OCI-LY3 (cell line): ENCODE measurements around the gene SLC7A5.
"Not testable (repeated sequence)": the region's sequence is repeated elsewhere in the genome, so short reads cannot be mapped to it uniquely, and the experiment has no call there.

Experiments used
- H2AFZ ChIP-seq: fragments of 200-600, 300-600 bp; shearing (Covaris generic); 2 replicates; pipeline ENCODE4 v1.6.0; 2014; ENCODE audit warnings: antibody characterized with exemption, low read depth, low read length
- H3K27ac ChIP-seq: fragments of 200-600, 300-600 bp; sonication (generic); 2 replicates; pipeline ENCODE4 v1.5.1; 2014; ENCODE audit warnings: mild to moderate bottlenecking, low read length, moderate library complexity, mixed read lengths
- H3K27me3 ChIP-seq: fragments of 200-600, 300-600 bp; sonication (generic); 2 replicates; pipeline ENCODE4 v1.6.1; 2014; ENCODE audit warnings: low read depth, low read length, mixed read lengths
- H3K36me3 ChIP-seq: fragments of 200-600, 300-600 bp; sonication (generic); replicated peaks from 2 replicates; pipeline ENCODE3; 2014; ENCODE audit warnings: low read depth, low read length, mixed read lengths
- H3K4me1 ChIP-seq: fragments of 300-600, 200-600 bp; sonication (generic); 2 replicates; pipeline ENCODE4 v1.6.1; 2014; ENCODE audit warnings: low read length, mixed read lengths
- H3K4me2 ChIP-seq: fragments of 200-600, 300-600 bp; sonication (generic); 2 replicates; pipeline ENCODE4 v1.6.1; 2014; ENCODE audit warnings: low read length, mixed read lengths
- H3K4me3 ChIP-seq: fragments of 300-600, 200-600 bp; sonication (generic); 2 replicates; pipeline ENCODE4 v1.5.1; 2014; ENCODE audit warnings: antibody characterized with exemption, mild to moderate bottlenecking, low read length, moderate library complexity
- H3K79me2 ChIP-seq: fragments of 300-600, 200-600 bp; shearing (Covaris generic); 2 replicates; pipeline ENCODE4 v1.6.1; 2014; ENCODE audit warnings: mild to moderate bottlenecking, low read length, mixed read lengths
- H3K9ac ChIP-seq: fragments of 300-600, 200-600 bp; shearing (Covaris generic); 2 replicates; pipeline ENCODE4 v1.6.0; 2014; ENCODE audit warnings: mild to moderate bottlenecking, low read length, moderate library complexity
- H3K9me3 ChIP-seq: fragments of 200-600, 300-600 bp; shearing (Covaris generic); 2 replicates; pipeline ENCODE4 v1.6.1; 2014; ENCODE audit warnings: low read length, mixed read lengths; ENCODE audit not compliant: insufficient read depth
- H4K20me1 ChIP-seq: fragments of 200-600, 300-600 bp; sonication (generic); 2 replicates; pipeline ENCODE4 v1.6.1; 2016; ENCODE audit warnings: low read length, mixed read lengths; ENCODE audit not compliant: insufficient read depth
- EZH2phosphoT487 ChIP-seq: fragments of 200-600 bp; shearing (Covaris generic); IDR thresholded peaks from 2 replicates; pipeline ENCODE4 v1.6.1; 2018; ENCODE audit warnings: antibody characterized with exemption, mixed run types, low read depth
- TF ChIP-seq, protein P1 (sequence below): fragments of 200-600, 300-600 bp; sonication (generic); IDR thresholded peaks from 2 replicates; pipeline ENCODE4 v1.5.1; 2014; ENCODE audit warnings: antibody characterized with exemption, low read length, low read depth

Gene SLC7A5

DNA sequence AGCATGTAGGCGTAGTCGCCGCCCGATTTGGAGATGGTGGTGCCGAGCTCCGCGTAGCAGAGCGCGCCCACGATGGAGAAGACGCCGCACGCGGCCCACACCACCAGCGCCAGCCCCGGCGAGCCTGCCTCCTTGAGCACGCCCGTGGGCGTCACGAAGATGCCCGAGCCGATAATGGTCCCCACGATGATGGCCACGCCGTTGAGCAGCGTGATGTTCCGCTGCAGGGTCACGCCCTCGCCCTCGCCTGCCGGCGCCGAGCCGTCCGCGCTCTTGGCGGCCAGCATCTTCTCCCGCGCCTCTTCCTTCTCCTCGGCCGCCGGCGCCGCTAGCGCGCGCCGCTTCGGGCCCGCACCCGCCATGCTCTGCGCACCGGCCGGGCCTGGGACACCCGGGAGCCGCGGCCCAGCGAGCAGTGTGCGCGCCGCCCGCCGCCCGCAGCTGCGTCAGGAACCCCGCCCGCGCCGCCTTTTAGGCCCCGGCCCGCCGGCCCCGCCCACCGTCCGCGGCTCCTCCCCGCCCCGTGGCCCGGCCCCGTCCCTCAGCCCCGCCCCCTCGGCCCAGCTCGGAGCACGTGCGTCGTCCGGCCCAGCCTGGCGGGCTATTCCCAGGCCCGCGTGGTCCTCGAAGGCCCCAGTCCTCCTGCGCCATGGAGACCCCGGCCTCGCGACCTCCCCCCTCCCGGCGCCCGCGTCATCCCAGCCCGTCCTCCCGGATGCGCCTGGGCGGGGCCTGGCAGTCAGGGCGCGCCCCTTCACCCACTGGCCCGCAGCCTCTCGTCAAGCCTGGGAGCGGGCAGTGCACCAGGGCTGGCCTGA is at the start of gene SLC7A5:
Gene SLC7A5, minus strand, starts transcription at position 447 of the 818 bp plus-strand sequence. Its CDS starts 85 bp downstream, at position 362.
- Histone ChIP-seq H4K20me1 (peaks cover 30% of the 10 kb centered on the region), H3K9ac (peak within 1 kb of the TSS; percentile 81), H3K4me3 (peak within 1 kb of the TSS; percentile 91), H3K79me2 (peaks cover 50% of the 10 kb centered on the region), H3K4me1 (peaks cover 45% of the 10 kb centered on the region), H3K27ac (peak within 1 kb of the TSS; percentile 68), H3K4me2 (peak within 1 kb of the TSS; percentile 89)
- not testable (repeated sequence) for H3K9me3 ChIP-seq, H3K27me3 ChIP-seq, H2AFZ ChIP-seq, H3K36me3 ChIP-seq

DNA sequence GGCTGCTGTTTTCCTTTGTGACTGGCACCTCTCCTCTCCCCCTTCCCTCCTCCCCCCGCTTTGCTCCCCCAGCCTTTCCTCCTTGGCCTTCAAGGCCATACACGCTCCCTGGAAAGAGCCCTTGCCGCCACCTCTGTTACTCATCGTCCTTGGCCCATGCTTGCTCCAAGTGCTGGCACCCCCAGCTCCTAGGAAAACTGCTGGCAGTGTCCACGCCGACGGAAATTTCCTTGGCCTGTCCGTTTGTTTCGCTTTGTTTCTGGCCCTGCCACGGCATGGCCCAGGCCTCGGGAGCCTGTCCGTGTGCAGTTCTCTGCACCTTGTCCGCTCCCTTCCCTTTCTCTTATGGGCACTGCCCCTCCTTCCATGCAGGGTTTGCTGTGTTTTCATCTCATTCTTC is 49.0 kb upstream of the SLC7A5 start:
- Histone ChIP-seq H2AFZ (no peak overlapping the region), H3K27ac (no peak overlapping the region), H4K20me1 (no peaks in the 10 kb centered on the region), H3K27me3 (peaks cover 26% of the 10 kb centered on the region), H3K9me3 (no peaks in the 10 kb centered on the region), H3K4me1 (peaks cover 15% of the 10 kb centered on the region), H3K79me2 (no peaks in the 10 kb centered on the region), H3K4me2 (peak overlapping the region; percentile 41; the same call in 1 of the 2 replicates), H3K4me3 (peak overlapping the region; percentile 15; the same call in 1 of the 2 replicates), H3K9ac (no peak overlapping the region), H3K36me3 (no peaks in the 10 kb centered on the region)
- TF ChIP-seq, protein P1, sequence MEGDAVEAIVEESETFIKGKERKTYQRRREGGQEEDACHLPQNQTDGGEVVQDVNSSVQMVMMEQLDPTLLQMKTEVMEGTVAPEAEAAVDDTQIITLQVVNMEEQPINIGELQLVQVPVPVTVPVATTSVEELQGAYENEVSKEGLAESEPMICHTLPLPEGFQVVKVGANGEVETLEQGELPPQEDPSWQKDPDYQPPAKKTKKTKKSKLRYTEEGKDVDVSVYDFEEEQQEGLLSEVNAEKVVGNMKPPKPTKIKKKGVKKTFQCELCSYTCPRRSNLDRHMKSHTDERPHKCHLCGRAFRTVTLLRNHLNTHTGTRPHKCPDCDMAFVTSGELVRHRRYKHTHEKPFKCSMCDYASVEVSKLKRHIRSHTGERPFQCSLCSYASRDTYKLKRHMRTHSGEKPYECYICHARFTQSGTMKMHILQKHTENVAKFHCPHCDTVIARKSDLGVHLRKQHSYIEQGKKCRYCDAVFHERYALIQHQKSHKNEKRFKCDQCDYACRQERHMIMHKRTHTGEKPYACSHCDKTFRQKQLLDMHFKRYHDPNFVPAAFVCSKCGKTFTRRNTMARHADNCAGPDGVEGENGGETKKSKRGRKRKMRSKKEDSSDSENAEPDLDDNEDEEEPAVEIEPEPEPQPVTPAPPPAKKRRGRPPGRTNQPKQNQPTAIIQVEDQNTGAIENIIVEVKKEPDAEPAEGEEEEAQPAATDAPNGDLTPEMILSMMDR = no peak
- TF ChIP-seq EZH2phosphoT487 = no peak

DNA sequence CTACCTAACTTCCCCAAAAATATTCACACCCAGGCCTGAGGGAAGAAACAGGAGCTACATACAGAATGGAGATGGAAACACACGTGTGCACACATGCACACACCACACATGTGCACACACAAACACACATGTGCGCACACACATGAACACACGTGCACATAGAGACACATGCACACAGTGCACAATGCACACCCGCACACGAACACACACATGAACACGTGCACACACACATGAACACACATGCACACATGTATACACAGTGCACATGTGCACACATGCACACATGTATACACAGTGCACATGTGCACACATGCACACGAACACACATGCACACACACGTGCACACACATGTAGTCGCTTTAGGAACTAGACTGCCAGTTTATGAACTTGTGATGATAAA is 48.2 kb upstream of the SLC7A5 start:
- Histone ChIP-seq H3K36me3 (no peaks in the 10 kb centered on the region), H3K27me3 (peaks cover 21% of the 10 kb centered on the region), H3K27ac (no peak overlapping the region), H2AFZ (no peak overlapping the region), H3K4me1 (peaks cover 6% of the 10 kb centered on the region), H3K9ac (no peak overlapping the region), H3K9me3 (no peaks in the 10 kb centered on the region), H3K4me2 (no peak overlapping the region), H3K79me2 (no peaks in the 10 kb centered on the region), H3K4me3 (no peak overlapping the region), H4K20me1 (no peaks in the 10 kb centered on the region)
- no peak for TF ChIP-seq EZH2phosphoT487
- TF ChIP-seq, protein P1 = no peak

DNA sequence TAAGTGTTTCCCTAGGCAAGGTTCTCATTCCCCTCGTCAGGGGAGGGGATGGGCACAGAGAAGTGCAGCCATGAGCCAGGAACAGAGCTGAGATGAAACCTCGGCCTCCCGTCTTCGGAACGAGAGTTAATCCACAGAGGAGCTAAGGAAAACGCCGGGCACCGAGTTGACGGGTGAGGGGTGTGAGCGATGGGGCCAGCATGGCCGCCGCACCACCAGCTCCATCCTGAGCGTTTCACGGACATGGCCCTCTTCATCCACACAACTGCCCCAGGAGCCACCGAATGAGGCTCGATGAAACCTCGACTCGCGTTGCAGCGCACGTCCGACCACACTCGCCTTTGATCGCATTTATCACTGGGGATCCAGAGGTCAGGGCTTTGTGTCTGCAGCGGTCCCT is 45.5 kb upstream of the SLC7A5 start:
- Histone ChIP-seq H3K9me3 (no peaks in the 10 kb centered on the region), H3K79me2 (no peaks in the 10 kb centered on the region), H3K4me1 (peaks cover 16% of the 10 kb centered on the region), H3K36me3 (no peaks in the 10 kb centered on the region), H4K20me1 (no peaks in the 10 kb centered on the region), H3K4me3 (no peak overlapping the region), H3K4me2 (no peak overlapping the region), H3K27ac (no peak overlapping the region), H2AFZ (no peak overlapping the region), H3K9ac (no peak overlapping the region), H3K27me3 (peaks cover 19% of the 10 kb centered on the region)
- no peak for TF ChIP-seq EZH2phosphoT487
- TF ChIP-seq, protein P1 = no peak

DNA sequence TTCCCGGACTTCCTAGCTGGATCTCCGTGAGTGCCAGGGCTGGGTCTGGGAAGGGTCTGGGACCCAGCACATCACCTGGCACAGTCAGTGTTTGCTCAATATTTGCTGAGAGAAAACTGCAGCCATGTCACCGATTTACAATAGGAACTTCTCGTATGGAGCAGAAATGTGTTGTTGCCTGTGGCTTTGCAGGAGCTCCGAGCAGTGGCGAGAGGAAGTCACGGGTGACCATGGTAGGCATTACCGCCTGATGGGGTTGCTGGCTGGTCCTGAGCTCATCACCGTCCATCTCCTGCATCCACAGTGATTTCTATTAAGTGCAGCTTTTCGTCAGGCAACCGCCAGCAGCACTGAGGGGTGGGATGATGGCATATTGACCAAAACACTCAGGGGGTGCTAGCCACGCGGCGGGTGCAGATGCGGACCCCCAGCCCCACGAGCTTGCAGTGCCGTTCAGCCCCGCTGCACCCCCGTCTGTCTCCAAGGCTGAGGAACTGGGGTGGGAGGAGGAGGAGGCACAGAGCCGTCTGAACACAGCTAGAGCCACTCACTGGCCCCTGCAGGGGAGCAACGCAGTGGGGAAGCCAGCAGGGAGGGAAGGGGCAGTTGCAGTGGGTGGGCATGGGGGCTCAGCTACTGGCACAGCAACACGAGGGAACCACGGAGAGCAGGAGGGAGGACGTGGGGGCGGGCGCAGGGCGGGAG is 44.9 kb upstream of the SLC7A5 start:
- H3K79me2 ChIP-seq, H3K9me3 ChIP-seq, H2AFZ ChIP-seq, H3K27ac ChIP-seq, H3K4me2 ChIP-seq, H3K4me3 ChIP-seq, H4K20me1 ChIP-seq, H3K9ac ChIP-seq, H3K36me3 ChIP-seq: not testable (repeated sequence)
- Histone ChIP-seq H3K27me3 (peaks cover 15% of the 10 kb centered on the region), H3K4me1 (peaks cover 21% of the 10 kb centered on the region)

DNA sequence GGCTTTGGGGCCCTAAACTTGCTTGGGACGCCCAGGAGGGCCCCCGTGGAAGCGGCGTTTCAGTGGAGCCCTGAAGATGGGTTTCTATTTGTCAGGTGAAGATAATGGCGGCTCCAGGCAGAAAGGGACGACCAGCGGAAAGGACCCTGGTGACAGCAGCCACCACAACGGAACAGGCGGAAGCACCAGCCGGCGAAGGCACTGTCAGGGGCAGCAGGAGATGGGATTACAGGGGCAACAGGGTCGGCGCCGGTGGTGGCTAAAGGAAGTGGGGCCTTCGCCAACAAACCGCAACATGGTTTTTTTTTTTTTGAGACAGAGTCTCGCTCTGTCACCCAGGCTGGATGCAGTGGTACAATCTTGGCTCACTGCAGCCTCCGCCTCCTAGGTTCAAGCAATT is 43.4 kb upstream of the SLC7A5 start:
- H2AFZ ChIP-seq, H3K4me2 ChIP-seq: not testable (repeated sequence)

More for the DNA sequence above, 43.4 kb upstream of the SLC7A5 start:
- H3K4me3 ChIP-seq, H3K79me2 ChIP-seq, H3K9me3 ChIP-seq, H3K9ac ChIP-seq, H3K36me3 ChIP-seq, H4K20me1 ChIP-seq, H3K27me3 ChIP-seq, H3K27ac ChIP-seq: not testable (repeated sequence)
- H3K4me1 ChIP-seq = peaks cover 24% of the 10 kb centered on the region
